PC-9 (cell line): ENCODE data around the gene POTED. TPM values are rescaled to one million over a fixed set of nuclear protein-coding genes. Genes with fewer than 3 reads are reported as not detected.
"Not testable (repeated sequence)": the region's sequence is repeated elsewhere in the genome, so short reads cannot be mapped to it uniquely, and the experiment has no call there.

ENCODE experiments used
- Bru-seq: library from RNA; stranded (reverse); fragments of 400-500 nt; gene quantifications from one replicate; lab custom pipeline; 2021; lab: Mats Ljungman, UMichigan
- BruChase-seq, 2 experiments: library from RNA; stranded (reverse); fragments of 400-500 nt; gene quantifications; one replicate each; lab custom pipeline; 2021; lab: Mats Ljungman, UMichigan
- BruUV-seq: library from RNA; stranded (reverse); fragments of 400-500 nt; replicated peaks from 2 replicates; lab custom pipeline; 2021; lab: Mats Ljungman, UMichigan
- CTCF ChIA-PET: fragments of 300-600 bp; sonication (Branson Sonifier 250); formaldehyde crosslinking; loops from one replicate; lab custom pipeline; 2022; ENCODE audit warnings: antibody characterized with exemption; lab: Charles Lee
- POLR2A ChIA-PET: fragments of 300-600 bp; sonication (Branson Sonifier 250); formaldehyde crosslinking; loops from one replicate; lab custom pipeline; 2022; ENCODE audit warnings: antibody characterized with exemption; ENCODE audit not compliant: unreplicated experiment; lab: Charles Lee
- DNase-seq, 2 experiments: peaks; one replicate each; pipeline versions ENCODE4 v3.0.0 to v3.0.0-alpha.2; 2015 to 2022; ENCODE audit warnings: mixed read lengths in 1 of 2
- H2AFZ ChIP-seq: fragments of 200-600 bp; sonication (generic); 2 replicates; pipeline ENCODE4 v1.8.1; 2017; ENCODE audit warnings: antibody characterized with exemption
- H3F3A ChIP-seq: fragments of 200-600 bp; sonication (generic); 2 replicates; pipeline ENCODE4 v1.8.1; 2017; ENCODE audit warnings: antibody characterized with exemption, mild to moderate bottlenecking, low read depth; ENCODE audit not compliant: insufficient read depth
- H3K27ac ChIP-seq: fragments of 200-600 bp; sonication (generic); 2 replicates; pipeline ENCODE4 v1.6.1; 2016; ENCODE audit warnings: mixed run types
- H3K27me3 ChIP-seq: fragments of 200-600 bp; sonication (generic); 2 replicates; pipeline ENCODE4 v1.6.1; 2016; ENCODE audit warnings: low read depth, mixed run types; ENCODE audit not compliant: insufficient read depth
- H3K36me3 ChIP-seq: fragments of 200-600 bp; sonication (generic); 2 replicates; pipeline ENCODE4 v1.6.1; 2016; ENCODE audit warnings: low read depth, mixed run types
- H3K4me1 ChIP-seq: fragments of 200-600 bp; sonication (generic); replicated peaks from 2 replicates; pipeline ENCODE4 v1.6.1; 2016; ENCODE audit warnings: mixed run types; ENCODE audit not compliant: insufficient read depth
- H3K4me2 ChIP-seq: fragments of 200-600 bp; sonication (generic); 2 replicates; pipeline ENCODE4 v1.6.1; 2017; ENCODE audit warnings: mixed run types
- H3K4me3 ChIP-seq: fragments of 200-600 bp; sonication (generic); 2 replicates; pipeline ENCODE4 v1.6.1; 2016; ENCODE audit warnings: mixed run types
- H3K79me2 ChIP-seq: fragments of 200-600 bp; sonication (generic); 2 replicates; pipeline ENCODE4 v1.6.1; 2017; ENCODE audit warnings: low read depth, mixed run types
- H3K9me2 ChIP-seq: fragments of 200-600 bp; sonication (generic); 2 replicates; pipeline ENCODE4 v1.8.1; 2017; ENCODE audit warnings: mild to moderate bottlenecking; ENCODE audit not compliant: insufficient read depth
- H3K9me3 ChIP-seq: fragments of 200-600 bp; sonication (generic); 2 replicates; pipeline ENCODE4 v1.8.1; 2016; ENCODE audit warnings: low read depth; ENCODE audit not compliant: insufficient read depth
- H4K20me1 ChIP-seq: fragments of 200-600 bp; sonication (generic); 2 replicates; pipeline ENCODE4 v1.8.1; 2017; ENCODE audit not compliant: insufficient read depth
- intact Hi-C: fragments of 100-400 bp; cut with micrococcal nuclease; formaldehyde crosslinking; loops from one replicate; pipeline ENCODE4 v1.10.0; 2022; ENCODE audit not compliant: unreplicated experiment
- long read RNA-seq: library from polyadenylated mRNA; stranded (forward); transcript quantifications from one replicate; pipeline ENCODE4 v2.0.0, GENCODE V29; 2022
- microRNA-seq: library from miRNA; unstranded; fragments of <30 nt; microRNA quantifications from one replicate; pipeline ENCODE4 v1.2.0, GENCODE V29; 2021; ENCODE audit warnings: borderline number of aligned reads, borderline replicate concordance
- total RNA-seq: library from RNA; stranded (reverse); gene quantifications from 2 replicates; pipeline ENCODE4 v1.2.3, GENCODE V29; 2021

POTED gene
- total RNA-seq (not detected in 2 replicates), Bru-seq, nascent RNA (not detected), BruChase-seq, experiment 1, labeled RNA remaining after a 2-hour chase (not detected), BruChase-seq, experiment 2, labeled RNA remaining after a 6-hour chase (not detected)
- long read RNA-seq = 0 reads

GRCh38 chr21:13609477-13609876 is at the start of gene POTED:
Gene POTED (plus strand): TSS chr21:13609777. CDS start chr21:13610229, 452 bp downstream.
- H3K4me3 ChIP-seq, BruUV-seq, intact Hi-C loops, DNase-seq, POLR2A ChIA-PET, H3K36me3 ChIP-seq, H3K9me2 ChIP-seq, H3K79me2 ChIP-seq, H3K4me1 ChIP-seq, H3K27me3 ChIP-seq, H3K27ac ChIP-seq, H3K4me2 ChIP-seq, H4K20me1 ChIP-seq, H2AFZ ChIP-seq, H3F3A ChIP-seq, H3K9me3 ChIP-seq, CTCF ChIA-PET: not testable (repeated sequence)

- H4K20me1 ChIP-seq, H3K9me2 ChIP-seq, H3K27me3 ChIP-seq, BruUV-seq, H3K9me3 ChIP-seq, H3K4me2 ChIP-seq, H3K27ac ChIP-seq, H3F3A ChIP-seq, H3K4me3 ChIP-seq, POLR2A ChIA-PET, H3K36me3 ChIP-seq, H3K79me2 ChIP-seq, H2AFZ ChIP-seq, DNase-seq, H3K4me1 ChIP-seq, intact Hi-C loops, CTCF ChIA-PET: not testable (repeated sequence)
Observed at GRCh38 chr21:13650101-13650500, 40.5 kb downstream of the POTED start.

- H3K4me1 ChIP-seq, H3F3A ChIP-seq, H3K79me2 ChIP-seq, H2AFZ ChIP-seq, intact Hi-C loops, POLR2A ChIA-PET, DNase-seq, H3K27me3 ChIP-seq, H3K9me3 ChIP-seq, CTCF ChIA-PET, BruUV-seq, H3K9me2 ChIP-seq, H3K36me3 ChIP-seq, H4K20me1 ChIP-seq, H3K27ac ChIP-seq, H3K4me2 ChIP-seq, H3K4me3 ChIP-seq: not testable (repeated sequence)
Observed at GRCh38 chr21:13651746-13652145, 42.2 kb downstream of the POTED start.

Small RNAs within 50 kb of the gene (microRNA-seq; reads per million reads assigned to microRNA genes)
- gene MIR3118-1 = not detected
